NCI-H748 (cell line): ENCODE data around the gene FAM118B.

Experiments used
- DNase-seq: peaks from one replicate; lab custom pipeline; 2025; ENCODE audit not compliant: unreplicated experiment; lab: John Stamatoyannopoulos, UW

FAM118B gene

GRCh38 chr11:126268361-126268707, 56.8 kb downstream of the FAM118B start:
- peak; percentile 60 for DNase-seq

GRCh38 chr11:126268708-126269579, 57.4 kb downstream of the FAM118B start, which contains the start of the genes FOXRED1 and SRPRA:
FOXRED1 (plus strand) TSS chr11:126269154; CDS start chr11:126269207, 53 bp downstream.
SRPRA (minus strand) TSS chr11:126268895; CDS start chr11:126268804, 91 bp downstream.
- DNase-seq, result peak; percentile 98

GRCh38 chr11:126277322-126277721, 65.7 kb downstream of the FAM118B start:
- no peak for DNase-seq

GRCh38 chr11:126277780-126278179, 66.2 kb downstream of the FAM118B start:
- no peak for DNase-seq

GRCh38 chr11:126279191-126279590, 67.6 kb downstream of the FAM118B start:
- no peak for DNase-seq

- DNase-seq, result no peak
Measured at GRCh38 chr11:126280595-126280994, 69.0 kb downstream of the FAM118B start.

- DNase-seq, result no peak
Measured at GRCh38 chr11:126281245-126281644, 69.7 kb downstream of the FAM118B start.

GRCh38 chr11:126281666-126282175, 70.1 kb downstream of the FAM118B start:
- DNase-seq, result no peak

- DNase-seq, result peak; percentile 38
Measured at GRCh38 chr11:126282361-126282735, 70.8 kb downstream of the FAM118B start.

- peak; percentile 69 for DNase-seq
Measured at GRCh38 chr11:126282736-126283591, 71.4 kb downstream of the FAM118B start, which contains the start of gene TIRAP. TIRAP (plus strand) TSS chr11:126283093; CDS start chr11:126290895, 7,802 bp downstream.

GRCh38 chr11:126284829-126285228, 73.2 kb downstream of the FAM118B start:
- DNase-seq, result peak; percentile 51

GRCh38 chr11:126288237-126288636, 76.7 kb downstream of the FAM118B start:
- DNase-seq, result no peak

GRCh38 chr11:126290887-126291286, 79.3 kb downstream of the FAM118B start:
- no peak for DNase-seq

- no peak for DNase-seq
Measured at GRCh38 chr11:126293726-126294125, 82.1 kb downstream of the FAM118B start.

- no peak for DNase-seq
Measured at GRCh38 chr11:126297004-126297403, 85.4 kb downstream of the FAM118B start.

- peak; percentile 88 for DNase-seq
Measured at GRCh38 chr11:126303623-126304456, 92.3 kb downstream of the FAM118B start, which contains the start of gene DCPS. DCPS (plus strand) TSS chr11:126304060; CDS start chr11:126304081, 21 bp downstream.

GRCh38 chr11:126304457-126305075, 93.0 kb downstream of the FAM118B start:
- DNase-seq, result peak; percentile 58

- DNase-seq, result no peak
Measured at GRCh38 chr11:126305699-126306098, 94.1 kb downstream of the FAM118B start.

- DNase-seq, result peak; percentile 20
Measured at GRCh38 chr11:126307706-126308105, 96.1 kb downstream of the FAM118B start.

- no peak for DNase-seq
Measured at GRCh38 chr11:126308271-126308671, 96.7 kb downstream of the FAM118B start.
